ENCODE results near the gene DBN1.

DBN1 gene

DNA sequence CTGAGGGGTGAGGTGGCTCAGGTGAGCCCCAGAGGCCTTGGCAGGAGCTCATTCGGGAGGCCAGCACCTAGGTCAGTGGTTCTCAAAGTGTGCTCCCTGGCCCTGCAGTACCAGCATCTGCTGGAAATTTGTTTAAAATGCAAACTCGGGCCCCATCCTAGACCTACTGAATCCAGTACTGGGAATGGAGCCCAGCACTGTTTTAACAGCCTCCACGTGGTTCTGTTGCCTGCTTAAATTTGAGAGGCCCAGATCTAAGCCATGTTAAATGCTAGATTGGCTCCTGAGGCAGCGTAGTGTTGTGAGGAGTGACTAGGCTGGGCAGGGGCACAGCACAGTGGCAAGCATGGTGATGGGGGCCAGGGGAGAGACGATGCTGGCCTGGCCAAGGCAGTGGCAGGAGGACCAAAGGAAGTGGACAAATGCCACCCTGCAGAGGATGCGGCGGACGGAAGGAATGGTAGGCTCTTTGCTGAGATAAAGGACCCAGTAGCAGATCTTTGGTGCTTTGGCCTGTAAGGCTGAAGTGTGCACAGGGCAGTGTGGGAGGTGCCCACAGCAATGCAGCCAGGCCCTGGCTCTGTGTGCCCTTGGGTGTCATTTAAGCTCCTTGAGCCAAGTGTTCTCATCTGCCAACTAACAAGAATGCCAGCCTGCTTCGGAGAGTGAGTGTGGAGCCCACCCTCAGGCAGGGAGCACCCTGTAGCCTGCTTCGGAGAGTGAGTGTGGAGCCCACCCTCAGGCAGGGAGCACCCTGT, 22.6 kb downstream of the DBN1 start:
- TF ChIP-seq EZH2 (IDR thresholded peaks at IDR 0.05; ENCODE audit: borderline replicate concordance, low read depth, low read length, severe bottlenecking), result no peak
- TF ChIP-seq, protein P1, sequence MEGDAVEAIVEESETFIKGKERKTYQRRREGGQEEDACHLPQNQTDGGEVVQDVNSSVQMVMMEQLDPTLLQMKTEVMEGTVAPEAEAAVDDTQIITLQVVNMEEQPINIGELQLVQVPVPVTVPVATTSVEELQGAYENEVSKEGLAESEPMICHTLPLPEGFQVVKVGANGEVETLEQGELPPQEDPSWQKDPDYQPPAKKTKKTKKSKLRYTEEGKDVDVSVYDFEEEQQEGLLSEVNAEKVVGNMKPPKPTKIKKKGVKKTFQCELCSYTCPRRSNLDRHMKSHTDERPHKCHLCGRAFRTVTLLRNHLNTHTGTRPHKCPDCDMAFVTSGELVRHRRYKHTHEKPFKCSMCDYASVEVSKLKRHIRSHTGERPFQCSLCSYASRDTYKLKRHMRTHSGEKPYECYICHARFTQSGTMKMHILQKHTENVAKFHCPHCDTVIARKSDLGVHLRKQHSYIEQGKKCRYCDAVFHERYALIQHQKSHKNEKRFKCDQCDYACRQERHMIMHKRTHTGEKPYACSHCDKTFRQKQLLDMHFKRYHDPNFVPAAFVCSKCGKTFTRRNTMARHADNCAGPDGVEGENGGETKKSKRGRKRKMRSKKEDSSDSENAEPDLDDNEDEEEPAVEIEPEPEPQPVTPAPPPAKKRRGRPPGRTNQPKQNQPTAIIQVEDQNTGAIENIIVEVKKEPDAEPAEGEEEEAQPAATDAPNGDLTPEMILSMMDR (IDR thresholded peaks at IDR 0.05; ENCODE audit: borderline replicate concordance, extremely low read depth, low read length, poor library complexity, severe bottlenecking), result no peak
- Histone ChIP-seq H3K4me1 (ENCODE audit: insufficient read depth, low read length) (peaks cover 42% of the 10 kb centered on the region), H2AFZ (ENCODE audit: low read depth, low read length) (no peak overlapping the region), H3K27ac (ENCODE audit: low read length) (no peak overlapping the region), H3K4me2 (ENCODE audit: insufficient read depth, low read length) (no peak overlapping the region), H3K27me3 (ENCODE audit: insufficient read depth, low read length, poor library complexity) (peaks cover 39% of the 10 kb centered on the region), H3K9ac (ENCODE audit: low read depth, low read length) (no peak overlapping the region), H4K20me1 (ENCODE audit: insufficient read depth, low read length) (peaks cover 58% of the 10 kb centered on the region), H3K36me3 (ENCODE audit: insufficient read depth, low read length) (no peaks in the 10 kb centered on the region), H3K4me3 (ENCODE audit: low read depth in 1 of 2, low read length in 2 of 2) (no peak overlapping the region), H3K79me2 (ENCODE audit: insufficient read depth, low read length) (no peaks in the 10 kb centered on the region), H3K9me3 (ENCODE audit: insufficient read depth, low read length, severe bottlenecking) (no peaks in the 10 kb centered on the region)
- no peak for DNase-seq
- no peak for ATAC-seq (ENCODE audit: insufficient read depth, low read depth)

DNA sequence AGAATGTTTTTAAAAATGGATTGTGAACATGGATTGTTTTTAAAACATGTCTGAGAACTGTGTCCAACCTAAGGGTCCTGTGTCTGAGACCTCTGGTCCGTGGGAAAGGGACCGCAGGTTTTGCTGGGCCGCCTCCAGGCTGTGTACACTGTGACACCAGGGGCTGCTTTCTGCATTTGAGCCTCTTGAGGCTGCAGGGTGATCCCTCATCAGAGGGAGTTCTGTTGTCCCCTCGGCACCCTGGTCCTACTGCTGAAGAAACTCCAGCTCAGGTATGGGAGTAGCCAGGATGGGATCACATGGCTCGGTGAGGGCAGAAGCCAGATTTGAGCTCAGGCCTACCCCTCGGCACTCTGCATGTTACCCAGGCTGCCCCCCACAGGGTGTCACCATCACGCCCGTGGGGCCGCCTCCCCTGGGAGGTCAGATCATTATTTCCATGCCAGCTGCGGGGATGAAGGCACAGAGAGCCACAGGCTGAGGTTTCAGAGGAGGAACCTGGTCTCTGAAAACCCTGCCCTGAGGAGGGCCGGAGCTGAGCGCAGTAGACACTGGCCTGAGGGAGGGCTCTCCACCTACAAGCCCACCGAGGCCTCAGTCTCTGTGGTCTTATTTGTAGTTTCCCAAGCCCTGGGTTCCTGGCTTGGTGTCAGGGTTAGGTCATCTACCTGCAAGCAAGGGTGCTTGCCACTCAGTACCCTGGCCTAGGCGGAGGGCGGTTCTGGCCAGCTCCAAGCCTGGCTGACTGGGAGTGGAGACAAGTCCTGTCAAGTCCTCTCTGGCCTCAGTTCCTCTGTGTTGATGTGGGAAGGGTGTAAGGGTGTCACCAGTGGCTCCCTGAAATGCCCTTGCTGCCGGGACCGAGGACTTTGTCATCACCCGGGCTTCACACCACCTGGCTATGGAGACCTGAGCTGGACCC, 24.0 kb downstream of the DBN1 start:
- no peak overlapping the region for H3K9ac ChIP-seq (ENCODE audit: low read depth, low read length)
- peaks cover 70% of the 10 kb centered on the region for H4K20me1 ChIP-seq (ENCODE audit: insufficient read depth, low read length)
- ATAC-seq (ENCODE audit: insufficient read depth, low read depth) (no peak), DNase-seq (no peak)
- no peak overlapping the region for H2AFZ ChIP-seq (ENCODE audit: low read depth, low read length)
- no peak overlapping the region for H3K4me2 ChIP-seq (ENCODE audit: insufficient read depth, low read length)
- H3K9me3 ChIP-seq (ENCODE audit: insufficient read depth, low read length, severe bottlenecking), result no peaks in the 10 kb centered on the region
- peaks cover 30% of the 10 kb centered on the region for H3K4me1 ChIP-seq (ENCODE audit: insufficient read depth, low read length)
- H3K27me3 ChIP-seq (ENCODE audit: insufficient read depth, low read length, poor library complexity), result peaks cover 49% of the 10 kb centered on the region
- no peak overlapping the region for H3K4me3 ChIP-seq (ENCODE audit: low read depth in 1 of 2, low read length in 2 of 2)
- H3K36me3 ChIP-seq (ENCODE audit: insufficient read depth, low read length), result no peaks in the 10 kb centered on the region
- no peak overlapping the region for H3K27ac ChIP-seq (ENCODE audit: low read length)
- TF ChIP-seq, protein P1 (IDR thresholded peaks at IDR 0.05; ENCODE audit: borderline replicate concordance, extremely low read depth, low read length, poor library complexity, severe bottlenecking), result no peak
- no peak for TF ChIP-seq EZH2 (IDR thresholded peaks at IDR 0.05; ENCODE audit: borderline replicate concordance, low read depth, low read length, severe bottlenecking)
- no peaks in the 10 kb centered on the region for H3K79me2 ChIP-seq (ENCODE audit: insufficient read depth, low read length)

DNA sequence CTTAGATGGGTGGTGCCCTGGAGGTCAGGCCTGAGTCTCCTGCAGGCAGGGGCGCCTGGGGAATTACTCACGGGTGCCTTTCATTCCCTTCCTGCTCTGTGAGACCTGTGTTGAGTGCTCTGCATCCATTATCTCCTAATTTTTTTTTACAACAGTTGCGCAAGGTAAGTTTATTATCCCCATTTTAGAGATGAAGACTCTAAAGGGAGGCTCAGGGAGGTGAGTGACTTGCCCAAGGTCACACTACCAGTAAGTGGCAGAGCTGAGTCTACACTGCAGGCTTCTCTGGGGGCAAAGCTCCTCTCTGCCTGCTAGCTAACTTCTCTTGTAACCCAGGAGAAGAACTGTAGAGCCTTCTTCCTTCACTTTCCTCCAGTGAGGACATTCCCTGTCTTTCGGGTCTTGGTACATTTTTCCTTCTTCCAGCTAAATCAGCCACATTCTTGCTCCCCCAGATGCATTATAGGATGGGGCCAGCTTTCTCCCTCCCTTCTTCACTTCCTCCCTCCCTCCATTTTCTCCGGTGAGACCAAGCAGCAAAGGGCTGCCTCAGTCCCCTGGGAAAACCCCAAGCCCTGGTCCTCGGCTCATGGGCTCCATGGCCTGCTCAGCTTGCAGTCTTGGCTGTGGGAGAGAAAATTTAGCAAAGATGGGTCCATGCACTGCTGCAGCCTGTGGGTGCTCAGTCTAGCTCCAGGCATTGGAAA, 25.0 kb downstream of the DBN1 start:
- TF ChIP-seq EZH2 (IDR thresholded peaks at IDR 0.05; ENCODE audit: borderline replicate concordance, low read depth, low read length, severe bottlenecking), result no peak
- TF ChIP-seq, protein P1 (IDR thresholded peaks at IDR 0.05; ENCODE audit: borderline replicate concordance, extremely low read depth, low read length, poor library complexity, severe bottlenecking), result no peak
- Histone ChIP-seq H3K4me2 (ENCODE audit: insufficient read depth, low read length) (no peak overlapping the region), H3K27ac (ENCODE audit: low read length) (no peak overlapping the region), H3K36me3 (ENCODE audit: insufficient read depth, low read length) (no peaks in the 10 kb centered on the region), H3K4me1 (ENCODE audit: insufficient read depth, low read length) (peaks cover 23% of the 10 kb centered on the region), H4K20me1 (ENCODE audit: insufficient read depth, low read length) (peaks cover 70% of the 10 kb centered on the region), H2AFZ (ENCODE audit: low read depth, low read length) (no peak overlapping the region), H3K4me3 (ENCODE audit: low read depth in 1 of 2, low read length in 2 of 2) (no peak overlapping the region), H3K9me3 (ENCODE audit: insufficient read depth, low read length, severe bottlenecking) (no peaks in the 10 kb centered on the region), H3K79me2 (ENCODE audit: insufficient read depth, low read length) (no peaks in the 10 kb centered on the region), H3K27me3 (ENCODE audit: insufficient read depth, low read length, poor library complexity) (peaks cover 49% of the 10 kb centered on the region), H3K9ac (ENCODE audit: low read depth, low read length) (no peak overlapping the region)
- ATAC-seq (ENCODE audit: insufficient read depth, low read depth) (no peak), DNase-seq (no peak)
